OCI-LY1 (cell line): ENCODE results near the gene SCNN1B.

Source experiments
- H2AFZ ChIP-seq: fragments of 200-600 bp; sonication (generic), shearing (Covaris generic); 2 replicates; pipeline ENCODE4 v1.6.0; 2014; ENCODE audit warnings: antibody characterized with exemption, mild to moderate bottlenecking, low read length
- H3F3A ChIP-seq: fragments of 200-600 bp; sonication (generic), shearing (Covaris generic); 2 replicates; pipeline ENCODE4 v1.6.0; 2014; ENCODE audit warnings: mild to moderate bottlenecking, antibody characterized with exemption, low read length, moderate library complexity; ENCODE audit not compliant: insufficient read depth
- H3K27ac ChIP-seq: fragments of 200-600 bp; sonication (generic); 2 replicates; pipeline ENCODE4 v1.5.1; 2014; ENCODE audit warnings: low read length, mixed run types, mild to moderate bottlenecking, low read depth; ENCODE audit not compliant: poor library complexity, severe bottlenecking
- H3K27me3 ChIP-seq: fragments of 200-600 bp; sonication (generic); 2 replicates; pipeline ENCODE4 v1.6.0; 2014; ENCODE audit warnings: antibody characterized with exemption, mild to moderate bottlenecking, low read length, moderate library complexity; ENCODE audit not compliant: insufficient read depth
- H3K36me3 ChIP-seq: fragments of 200-600 bp; sonication (generic); 2 replicates; pipeline ENCODE4 v1.6.1; 2014; ENCODE audit warnings: mild to moderate bottlenecking, antibody characterized with exemption, low read length, moderate library complexity, mixed read lengths; ENCODE audit not compliant: insufficient read depth
- H3K4me1 ChIP-seq: fragments of 200-600 bp; sonication (generic); 2 replicates; pipeline ENCODE4 v1.5.1; 2014; ENCODE audit warnings: mild to moderate bottlenecking, low read length, moderate library complexity; ENCODE audit not compliant: insufficient read depth, severe bottlenecking
- H3K4me2 ChIP-seq: fragments of 200-600 bp; sonication (generic), shearing (Covaris generic); 2 replicates; pipeline ENCODE4 v1.6.1; 2014; ENCODE audit warnings: low read length
- H3K4me3 ChIP-seq: fragments of 200-600 bp; sonication (generic); 2 replicates; pipeline ENCODE4 v1.5.1; 2014; ENCODE audit warnings: low read length, low read depth, mild to moderate bottlenecking, mixed read lengths; ENCODE audit not compliant: poor library complexity, severe bottlenecking
- H3K79me2 ChIP-seq: fragments of 200-600 bp; shearing (Covaris generic); 2 replicates; pipeline ENCODE4 v1.6.1; 2016; ENCODE audit warnings: mixed run types, low read length, mixed read lengths; ENCODE audit not compliant: insufficient read depth
- H3K9ac ChIP-seq: fragments of 200-600 bp; sonication (generic), shearing (Covaris generic); 2 replicates; pipeline ENCODE4 v1.6.1; 2014; ENCODE audit warnings: mild to moderate bottlenecking, low read length, mixed read lengths
- H3K9me2 ChIP-seq: fragments of 200-600 bp; sonication (generic), shearing (Covaris generic); 2 replicates; pipeline ENCODE4 v1.6.1; 2014; ENCODE audit warnings: low read depth, mild to moderate bottlenecking, low read length, mixed read lengths
- H3K9me3 ChIP-seq: fragments of 200-600 bp; shearing (Covaris generic); 2 replicates; pipeline ENCODE4 v1.6.1; 2014; ENCODE audit warnings: low read length, mixed read lengths
- H4K20me1 ChIP-seq: fragments of 200-600 bp; sonication (generic), shearing (Covaris generic); 2 replicates; pipeline ENCODE4 v1.6.0; 2016; ENCODE audit warnings: mild to moderate bottlenecking, low read length; ENCODE audit not compliant: insufficient read depth
- CTCF ChIP-seq: fragments of 200-600 bp; sonication (generic), shearing (Covaris generic); IDR thresholded peaks from 2 replicates; pipeline ENCODE4 v1.5.1; 2017; ENCODE audit warnings: mild to moderate bottlenecking, antibody characterized with exemption, low read length, moderate library complexity, mixed read lengths
- EZH2 ChIP-seq: fragments of 200-600 bp; sonication (generic), shearing (Covaris generic); IDR thresholded peaks from 2 replicates; pipeline ENCODE4 v1.8.0; 2017; ENCODE audit warnings: borderline replicate concordance, mixed run types, mild to moderate bottlenecking, antibody characterized with exemption, low read length, moderate library complexity, mixed read lengths

Gene SCNN1B

GRCh38 chr16:23258919-23259237, 43.2 kb upstream of the SCNN1B start:
- no peaks in the 10 kb centered on the region for H3K9me2 ChIP-seq
- no peaks in the 10 kb centered on the region for H3K4me1 ChIP-seq
- H3K9ac ChIP-seq: no peak overlapping the region
- H3K27me3 ChIP-seq: no peaks in the 10 kb centered on the region
- H4K20me1 ChIP-seq: no peaks in the 10 kb centered on the region
- H3K36me3 ChIP-seq: no peaks in the 10 kb centered on the region
- no peaks in the 10 kb centered on the region for H3F3A ChIP-seq
- no peak overlapping the region for H3K4me2 ChIP-seq
- no peaks in the 10 kb centered on the region for H3K79me2 ChIP-seq
- H3K4me3 ChIP-seq: no peak overlapping the region
- TF ChIP-seq CTCF (no peak), EZH2 (no peak)
- no peak overlapping the region for H3K27ac ChIP-seq
- H2AFZ ChIP-seq: no peak overlapping the region
- H3K9me3 ChIP-seq: no peaks in the 10 kb centered on the region

GRCh38 chr16:23267647-23268046, 34.5 kb upstream of the SCNN1B start:
- H3F3A ChIP-seq: no peaks in the 10 kb centered on the region
- no peaks in the 10 kb centered on the region for H3K4me1 ChIP-seq
- no peak overlapping the region for H3K4me2 ChIP-seq
- TF ChIP-seq EZH2: no peak
- no peak for TF ChIP-seq CTCF
- no peaks in the 10 kb centered on the region for H4K20me1 ChIP-seq
- no peaks in the 10 kb centered on the region for H3K27me3 ChIP-seq
- H3K79me2 ChIP-seq: no peaks in the 10 kb centered on the region
- H3K9ac ChIP-seq: no peak overlapping the region
- no peaks in the 10 kb centered on the region for H3K9me2 ChIP-seq
- H3K9me3 ChIP-seq: no peaks in the 10 kb centered on the region
- no peak overlapping the region for H2AFZ ChIP-seq
- no peak overlapping the region for H3K27ac ChIP-seq
- H3K36me3 ChIP-seq: no peaks in the 10 kb centered on the region
- H3K4me3 ChIP-seq: no peak overlapping the region

- Histone ChIP-seq H3K4me2 (no peak overlapping the region), H3K79me2 (no peaks in the 10 kb centered on the region), H3K9ac (no peak overlapping the region), H3K4me3 (no peak overlapping the region), H2AFZ (no peak overlapping the region), H3K36me3 (no peaks in the 10 kb centered on the region), H3K27ac (no peak overlapping the region), H3K9me2 (no peaks in the 10 kb centered on the region), H3F3A (no peaks in the 10 kb centered on the region), H3K9me3 (no peaks in the 10 kb centered on the region), H3K4me1 (no peaks in the 10 kb centered on the region), H3K27me3 (no peaks in the 10 kb centered on the region), H4K20me1 (no peaks in the 10 kb centered on the region)
- TF ChIP-seq CTCF: no peak
- no peak for TF ChIP-seq EZH2
These were observed 33.5 kb upstream of the SCNN1B start for GRCh38 chr16:23268561-23268960.
